HepG2 (cell line): ENCODE data around the gene SPATA25. TPM values are rescaled to one million over a fixed set of nuclear protein-coding genes. Genes with fewer than 3 reads are reported as not detected.

Source experiments
- ARNT2 ChIP-seq: sonication (generic); formaldehyde crosslinking; IDR thresholded peaks from 2 replicates; pipeline ENCODE4 v1.8.0; 2022; ENCODE audit warnings: mild to moderate bottlenecking, low read depth, missing genetic modification reagents, moderate library complexity
- ATRX ChIP-seq: sonication (generic); formaldehyde crosslinking; IDR thresholded peaks from 2 replicates; pipeline ENCODE4 v1.4.0; 2020; ENCODE audit warnings: missing genetic modification reagents, borderline replicate concordance
- ELF4 ChIP-seq: sonication (generic); formaldehyde crosslinking; IDR thresholded peaks from 2 replicates; pipeline ENCODE4 v1.5.0; 2020; ENCODE audit warnings: missing genetic modification reagents, mild to moderate bottlenecking, moderate library complexity, borderline replicate concordance
- HMG20B ChIP-seq: conservative IDR thresholded peaks from 2 replicates; pipeline ENCODE4 v1.6.1; 2016; ENCODE audit warnings: missing genetic modification reagents, missing compliant biosample characterization
- NRL ChIP-seq: sonication (generic); formaldehyde crosslinking; IDR thresholded peaks from 2 replicates; pipeline ENCODE4 v1.5.0; 2020; ENCODE audit warnings: missing genetic modification reagents, mild to moderate bottlenecking, moderate library complexity, borderline replicate concordance
- SAP130 ChIP-seq: IDR thresholded peaks from 2 replicates; pipeline ENCODE4 v1.6.1; 2016; ENCODE audit warnings: low read depth
- SCMH1 ChIP-seq: sonication (generic); formaldehyde crosslinking; IDR thresholded peaks from 2 replicates; pipeline ENCODE4 v1.9.0; 2021; ENCODE audit warnings: missing genetic modification reagents, mild to moderate bottlenecking, borderline replicate concordance
- SIN3A ChIP-seq: IDR thresholded peaks from 2 replicates; pipeline ENCODE4 v1.6.1; 2011; ENCODE audit warnings: low read depth, mild to moderate bottlenecking, control low read depth, low read length, borderline replicate concordance
- SIN3B ChIP-seq: fragments of 150-350 bp; IDR thresholded peaks from 2 replicates; pipeline ENCODE4 v1.6.1; 2014; ENCODE audit warnings: low read length
- SP4 ChIP-seq: sonication (generic); formaldehyde crosslinking; IDR thresholded peaks from 2 replicates; pipeline ENCODE4 v1.8.1; 2023; ENCODE audit warnings: mild to moderate bottlenecking, missing genetic modification reagents
- TCF7 ChIP-seq: sonication (generic); IDR thresholded peaks from 2 replicates; pipeline ENCODE4 v1.6.1; 2016; ENCODE audit warnings: antibody characterized with exemption, low read depth
- ZBTB38 ChIP-seq: sonication (generic); formaldehyde crosslinking; IDR thresholded peaks from 2 replicates; pipeline ENCODE4 v1.5.1; 2020; ENCODE audit warnings: mild to moderate bottlenecking, missing genetic modification reagents
- ZNF142 ChIP-seq: sonication (generic); formaldehyde crosslinking; IDR thresholded peaks from 2 replicates; pipeline ENCODE4 v1.4.0; 2020; ENCODE audit warnings: missing genetic modification reagents
- ZNF224 ChIP-seq: sonication (generic); formaldehyde crosslinking; IDR thresholded peaks from 2 replicates; pipeline ENCODE4 v1.5.0; 2020; ENCODE audit warnings: mild to moderate bottlenecking, missing genetic modification reagents
- ZNF276 ChIP-seq: sonication (generic); formaldehyde crosslinking; IDR thresholded peaks from 2 replicates; pipeline ENCODE4 v1.4.0; 2020; ENCODE audit warnings: mild to moderate bottlenecking, low read depth, missing genetic modification reagents
- ZNF550 ChIP-seq: sonication (generic); formaldehyde crosslinking; IDR thresholded peaks from 2 replicates; pipeline ENCODE4 v1.4.0; 2020; ENCODE audit warnings: mild to moderate bottlenecking, missing genetic modification reagents, borderline replicate concordance
- ZNF598 ChIP-seq: sonication (generic); formaldehyde crosslinking; IDR thresholded peaks from 2 replicates; pipeline ENCODE4 v1.5.1; 2020; ENCODE audit warnings: mild to moderate bottlenecking, missing genetic modification reagents, borderline replicate concordance
- polyA plus RNA-seq, 8 experiments: library from polyadenylated mRNA; depleted of rRNA in 3 of 8; stranded (reverse) in 7 of 8; unstranded in 1 of 8; fragments of >200 nt; fragmentation: Illumina TruSeq in 4 of 8; extraction: Trizol in 4 of 8; gene quantifications; 2 replicates each; pipeline versions ENCODE4 v1.2.1 to v1.2.3, GENCODE V29; 2011 to 2016; ENCODE audit warnings: low read depth in 4 of 8, missing spikeins in 1 of 8, mixed read lengths in 1 of 8; ENCODE audit not compliant: insufficient read depth in 1 of 8
- total RNA-seq, 5 experiments: library from RNA; depleted of rRNA; stranded (reverse); fragments of >200 nt; fragmentation: Illumina TruSeq; extraction: Trizol; gene quantifications; 2 replicates each; pipeline ENCODE4 v1.2.3, GENCODE V29; 2016; ENCODE audit warnings: low read depth in 1 of 5
- TF ChIP-seq, protein P1 (sequence below): sonication (generic); formaldehyde crosslinking; IDR thresholded peaks from 2 replicates; pipeline ENCODE4 v1.5.0; 2020; ENCODE audit warnings: missing genetic modification reagents, mild to moderate bottlenecking, borderline replicate concordance
- TF ChIP-seq, protein P2 (sequence below): sonication (generic); formaldehyde crosslinking; IDR thresholded peaks from 2 replicates; pipeline ENCODE4 v1.9.0; 2021; ENCODE audit warnings: missing genetic modification reagents, borderline replicate concordance

Gene SPATA25
- total and polyA plus RNA-seq, 2 of the 13 experiments (the other 11 are each of a cell fraction or from before 2014, with no cell fraction given): 4.8 to 7.6 TPM

DNA sequence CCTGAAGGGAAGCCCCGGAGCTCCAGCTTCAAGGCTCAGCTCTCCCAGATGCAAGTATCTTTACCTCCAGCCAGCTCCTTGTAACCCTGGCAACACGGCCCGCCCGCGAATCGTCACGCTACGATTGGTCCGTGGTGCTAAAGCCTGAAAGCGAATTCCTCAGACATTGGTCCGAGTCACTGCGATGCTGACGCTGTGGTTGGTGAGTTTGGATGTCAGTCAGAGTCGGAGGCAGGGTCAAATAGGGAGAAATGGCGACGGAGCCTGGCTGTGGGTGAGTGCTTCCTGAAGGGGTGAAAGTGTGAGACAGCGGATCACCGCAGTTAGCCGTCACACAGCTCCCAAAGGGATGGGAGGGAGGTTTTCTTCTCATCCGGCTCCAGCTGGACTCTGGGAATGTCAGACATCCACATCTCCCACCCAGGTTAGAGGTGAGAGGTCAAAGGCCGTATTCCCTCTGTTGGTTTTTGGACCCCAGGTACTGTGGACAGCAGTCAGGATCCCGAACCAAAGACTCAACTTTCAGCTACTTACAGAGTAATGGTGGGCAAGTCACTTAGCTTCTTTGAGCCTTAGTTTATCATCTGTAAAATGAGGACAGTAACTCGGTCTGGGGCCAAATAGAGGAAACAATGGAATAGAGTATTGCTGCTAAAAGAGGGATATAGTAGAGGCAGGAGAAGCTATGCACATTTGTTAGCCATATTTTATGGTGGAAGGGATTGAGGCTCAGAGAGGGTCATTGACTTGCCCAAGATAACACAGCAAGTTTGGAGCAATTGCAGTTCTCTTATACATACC is 6.2 kb downstream of the SPATA25 start, which contains the start of gene ZSWIM1 (continued):
- peak; percentile 83; the same call in 1 of the 2 replicates for TF ChIP-seq ZNF142 (CRISPR knock-in tag)
- peak; percentile 84 for TF ChIP-seq SIN3B
- 0 out of 2 replicates have a peak, but pooled peaks have one; percentile 8 for TF ChIP-seq ZBTB38 (CRISPR knock-in tag)
- TF ChIP-seq NRL: peak; percentile 67; the same call in 1 of the 2 replicates
- TF ChIP-seq, protein P1, sequence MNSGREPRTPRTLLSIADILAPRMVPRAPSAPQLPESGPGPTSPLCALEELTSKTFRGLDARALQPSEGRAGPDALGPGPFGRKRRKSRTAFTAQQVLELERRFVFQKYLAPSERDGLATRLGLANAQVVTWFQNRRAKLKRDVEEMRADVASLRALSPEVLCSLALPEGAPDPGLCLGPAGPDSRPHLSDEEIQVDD (CRISPR knock-in tag): no peak
- no peak for TF ChIP-seq ATRX
- TF ChIP-seq SP4 (CRISPR knock-in tag): peak; percentile 84; the same call in 1 of the 2 replicates
- peak; percentile 91; the same call in 1 of the 2 replicates for TF ChIP-seq ZNF598
- TF ChIP-seq, protein P2, sequence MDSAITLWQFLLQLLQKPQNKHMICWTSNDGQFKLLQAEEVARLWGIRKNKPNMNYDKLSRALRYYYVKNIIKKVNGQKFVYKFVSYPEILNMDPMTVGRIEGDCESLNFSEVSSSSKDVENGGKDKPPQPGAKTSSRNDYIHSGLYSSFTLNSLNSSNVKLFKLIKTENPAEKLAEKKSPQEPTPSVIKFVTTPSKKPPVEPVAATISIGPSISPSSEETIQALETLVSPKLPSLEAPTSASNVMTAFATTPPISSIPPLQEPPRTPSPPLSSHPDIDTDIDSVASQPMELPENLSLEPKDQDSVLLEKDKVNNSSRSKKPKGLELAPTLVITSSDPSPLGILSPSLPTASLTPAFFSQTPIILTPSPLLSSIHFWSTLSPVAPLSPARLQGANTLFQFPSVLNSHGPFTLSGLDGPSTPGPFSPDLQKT (CRISPR knock-in tag): no peak
- no peak for TF ChIP-seq TCF7
- no peak for TF ChIP-seq ZNF550 (CRISPR knock-in tag)
- no peak for TF ChIP-seq ELF4 (CRISPR knock-in tag)
- peak; percentile 99 for TF ChIP-seq SAP130
- TF ChIP-seq ARNT2 (CRISPR knock-in tag): peak; percentile 48; the same call in 1 of the 2 replicates
- 0 out of 2 replicates have a peak, but pooled peaks have one; percentile 24 for TF ChIP-seq HMG20B
- peak; percentile 85; the same call in 1 of the 2 replicates for TF ChIP-seq ZNF276 (CRISPR knock-in tag)
- TF ChIP-seq SCMH1 (CRISPR knock-in tag): no peak
- peak; percentile 62; the same call in 1 of the 2 replicates for TF ChIP-seq ZNF224 (CRISPR knock-in tag)
- TF ChIP-seq SIN3A: peak; percentile 92
